Measurements from ENCODE around the gene ALLC. TPM values are rescaled to one million over a fixed set of nuclear protein-coding genes. Genes with fewer than 3 reads are reported as not detected.

The ALLC gene
- total RNA-seq, 1 experiment from 2014 or later = not detected

- no peak for DNase-seq (ENCODE audit: low spot score)
Observed at GRCh38 chr2:3677436-3677835, 19.4 kb downstream of the ALLC start.

GRCh38 chr2:3678212-3678611, 20.2 kb downstream of the ALLC start:
- no peak for DNase-seq (ENCODE audit: low spot score)

- no peak for DNase-seq (ENCODE audit: low spot score)
Observed at GRCh38 chr2:3679180-3679579, 21.2 kb downstream of the ALLC start.

- DNase-seq (ENCODE audit: low spot score) = no peak
Observed at GRCh38 chr2:3679616-3680393, 21.8 kb downstream of the ALLC start.

- no peak for DNase-seq (ENCODE audit: low spot score)
Observed at GRCh38 chr2:3680548-3681345, 22.7 kb downstream of the ALLC start.

GRCh38 chr2:3681625-3682024, 23.6 kb downstream of the ALLC start:
- DNase-seq (ENCODE audit: low spot score) = no peak

- no peak for DNase-seq (ENCODE audit: low spot score)
Observed at GRCh38 chr2:3682811-3683210, 24.8 kb downstream of the ALLC start.

- no peak for DNase-seq (ENCODE audit: low spot score)
Observed at GRCh38 chr2:3683748-3684454, 25.9 kb downstream of the ALLC start.

GRCh38 chr2:3689998-3690748, 32.2 kb downstream of the ALLC start:
- no peak for DNase-seq (ENCODE audit: low spot score)

GRCh38 chr2:3692375-3692774, 34.4 kb downstream of the ALLC start:
- no peak for DNase-seq (ENCODE audit: low spot score)

GRCh38 chr2:3696545-3696944, 38.5 kb downstream of the ALLC start:
- DNase-seq (ENCODE audit: low spot score) = no peak

- DNase-seq (ENCODE audit: low spot score) = no peak
Observed at GRCh38 chr2:3701071-3701470, 43.1 kb downstream of the ALLC start.

- no peak for DNase-seq (ENCODE audit: low spot score)
Observed at GRCh38 chr2:3703236-3703756, 45.3 kb downstream of the ALLC start, which contains the start of gene DCDC2C. TSS of gene DCDC2C (plus strand) at chr2:3703575. CDS start at chr2:3703752, 177 bp downstream.

- DNase-seq (ENCODE audit: low spot score) = no peak
Observed at GRCh38 chr2:3703757-3704355, 45.9 kb downstream of the ALLC start.

- DNase-seq (ENCODE audit: low spot score) = no peak
Observed at GRCh38 chr2:3704692-3705091, 46.7 kb downstream of the ALLC start.

GRCh38 chr2:3705782-3706181, 47.8 kb downstream of the ALLC start:
- no peak for DNase-seq (ENCODE audit: low spot score)

- no peak for DNase-seq (ENCODE audit: low spot score)
Observed at GRCh38 chr2:3706892-3707291, 48.9 kb downstream of the ALLC start.

- no peak for DNase-seq (ENCODE audit: low spot score)
Observed at GRCh38 chr2:3708576-3708975, 50.6 kb downstream of the ALLC start.

- no peak for DNase-seq (ENCODE audit: low spot score)
Observed at GRCh38 chr2:3709225-3709624, 51.2 kb downstream of the ALLC start.

GRCh38 chr2:3712424-3712823, 54.4 kb downstream of the ALLC start:
- DNase-seq (ENCODE audit: low spot score) = no peak

Data from H4 (cell line).